ENCODE data around the gene KCNH3.

GRCh38 chr12:49541140-49541861 lies 2.5 kb downstream of the KCNH3 start:
- TF ChIP-seq CTCF (IDR thresholded peaks at IDR 0.05) (no peak), POLR2A (IDR thresholded peaks at IDR 0.05) (no peak)

Data from right lobe of liver (tissue), 4 donors.